SK-N-MC (cell line): ENCODE data around the gene MRPL43.

Experiments used
- DNase-seq: peaks from one replicate; pipeline ENCODE4 v3.0.0-alpha.2; 2011; ENCODE audit warnings: low read depth, low spot score
- H3K27ac ChIP-seq: fragments of 200-600 bp; sonication (generic); 2 replicates; pipeline ENCODE4 v1.5.1; 2016; ENCODE audit warnings: mixed run types
- H3K36me3 ChIP-seq: fragments of 200-600 bp; sonication (generic); 2 replicates; pipeline ENCODE4 v1.6.1; 2017; ENCODE audit warnings: antibody characterized with exemption, low read length, mixed read lengths; ENCODE audit not compliant: insufficient read depth
- H3K4me3 ChIP-seq: fragments of 200-600 bp; sonication (generic); 2 replicates; pipeline ENCODE4 v1.5.1; 2016
- H3K9ac ChIP-seq: fragments of 200-600 bp; sonication (generic); 2 replicates; pipeline ENCODE4 v1.8.0; 2017; ENCODE audit warnings: mixed run types, mixed read lengths; ENCODE audit not compliant: insufficient read length
- H3K9me3 ChIP-seq: fragments of 200-600 bp; sonication (generic); 2 replicates; pipeline ENCODE4 v1.6.1; 2017; ENCODE audit warnings: low read depth, mild to moderate bottlenecking, antibody characterized with exemption, low read length, moderate library complexity, mixed read lengths
- EZH2 ChIP-seq: fragments of 200-600 bp; sonication (generic); IDR thresholded peaks from one replicate; pipeline ENCODE4 v1.6.1; 2017; ENCODE audit warnings: antibody characterized with exemption
- FOXP2 ChIP-seq: optimal IDR thresholded peaks from 2 replicates; pipeline ENCODE3; 2011; ENCODE audit warnings: mild to moderate bottlenecking, moderate library complexity; ENCODE audit not compliant: insufficient read depth; ENCODE audit errors: extremely low read length, control extremely low read depth
- POLR2AphosphoS5 ChIP-seq: IDR thresholded peaks from 2 replicates; pipeline ENCODE4 v1.6.1; 2012; ENCODE audit warnings: mild to moderate bottlenecking, low read depth, low read length, borderline replicate concordance

Gene MRPL43

GRCh38 chr10:101031128-101031795 lies 44.0 kb upstream of the MRPL43 start, which contains the start of the genes PDZD7 and SFXN3:
TSS of gene PDZD7 (minus strand) at chr10:101031129. CDS start at chr10:101030219, 910 bp downstream.
TSS of gene SFXN3 (plus strand) at chr10:101031234. CDS start at chr10:101034695, 3,461 bp downstream.
- TF ChIP-seq EZH2 = no peak
- TF ChIP-seq POLR2AphosphoS5 = no peak
- no peak for TF ChIP-seq FOXP2

GRCh38 chr10:101030496-101031127 lies 43.3 kb upstream of the MRPL43 start:
- no peaks in the 10 kb centered on the region for H3K36me3 ChIP-seq
- H3K9me3 ChIP-seq = no peaks in the 10 kb centered on the region
- peak overlapping the region; percentile 75 for H3K4me3 ChIP-seq
- TF ChIP-seq POLR2AphosphoS5 = no peak
- TF ChIP-seq EZH2 = no peak
- TF ChIP-seq FOXP2 = no peak
- no peak overlapping the region for H3K9ac ChIP-seq
- H3K27ac ChIP-seq = no peak overlapping the region
- DNase-seq = no peak

More at GRCh38 chr10:101031128-101031795, 44.0 kb upstream of the MRPL43 start, which contains the start of the genes PDZD7 and SFXN3:
- Histone ChIP-seq H3K9me3 (no peaks in the 10 kb centered on the region), H3K27ac (no peak within 1 kb of the TSS), H3K4me3 (peak within 1 kb of the TSS; percentile 75), H3K36me3 (no peaks in the 10 kb centered on the region), H3K9ac (no peak within 1 kb of the TSS)
- DNase-seq = no peak

GRCh38 chr10:101029520-101030295 lies 42.4 kb upstream of the MRPL43 start:
- Histone ChIP-seq H3K4me3 (no peak overlapping the region), H3K27ac (no peak overlapping the region), H3K36me3 (no peaks in the 10 kb centered on the region), H3K9ac (no peak overlapping the region), H3K9me3 (no peaks in the 10 kb centered on the region)
- no peak for DNase-seq
- TF ChIP-seq EZH2 (no peak), POLR2AphosphoS5 (no peak), FOXP2 (no peak)

- DNase-seq = no peak
- H3K27ac ChIP-seq = no peak overlapping the region
- TF ChIP-seq EZH2 (no peak), FOXP2 (no peak), POLR2AphosphoS5 (no peak)
- no peak overlapping the region for H3K4me3 ChIP-seq
- no peak overlapping the region for H3K9ac ChIP-seq
- H3K9me3 ChIP-seq = no peaks in the 10 kb centered on the region
- H3K36me3 ChIP-seq = no peaks in the 10 kb centered on the region
Measured at GRCh38 chr10:101028446-101029337, 41.4 kb upstream of the MRPL43 start.

- Histone ChIP-seq H3K36me3 (no peaks in the 10 kb centered on the region), H3K27ac (no peak overlapping the region), H3K9ac (no peak overlapping the region), H3K4me3 (no peak overlapping the region), H3K9me3 (no peaks in the 10 kb centered on the region)
- TF ChIP-seq POLR2AphosphoS5 = no peak
- no peak for TF ChIP-seq FOXP2
- no peak for TF ChIP-seq EZH2
- no peak for DNase-seq
Measured at GRCh38 chr10:101027106-101027720, 39.9 kb upstream of the MRPL43 start.

- Histone ChIP-seq H3K27ac (no peak overlapping the region), H3K9me3 (no peaks in the 10 kb centered on the region)
- TF ChIP-seq FOXP2 (no peak), POLR2AphosphoS5 (no peak), EZH2 (no peak)
Measured at GRCh38 chr10:101022967-101023705, 35.8 kb upstream of the MRPL43 start.

GRCh38 chr10:101021692-101022251 lies 34.5 kb upstream of the MRPL43 start:
- no peaks in the 10 kb centered on the region for H3K36me3 ChIP-seq
- H3K9me3 ChIP-seq = no peaks in the 10 kb centered on the region
- no peak for TF ChIP-seq EZH2
- no peak for TF ChIP-seq FOXP2
- TF ChIP-seq POLR2AphosphoS5 = no peak
- H3K4me3 ChIP-seq = no peak overlapping the region
- DNase-seq = no peak
- H3K27ac ChIP-seq = no peak overlapping the region
- no peak overlapping the region for H3K9ac ChIP-seq

More at GRCh38 chr10:101022967-101023705, 35.8 kb upstream of the MRPL43 start:
- Histone ChIP-seq H3K9ac (no peak overlapping the region), H3K36me3 (no peaks in the 10 kb centered on the region), H3K4me3 (no peak overlapping the region)
- no peak for DNase-seq

GRCh38 chr10:101021239-101021638 lies 33.9 kb upstream of the MRPL43 start:
- Histone ChIP-seq H3K27ac (no peak overlapping the region), H3K9ac (no peak overlapping the region), H3K4me3 (no peak overlapping the region), H3K36me3 (no peaks in the 10 kb centered on the region), H3K9me3 (no peaks in the 10 kb centered on the region)
- TF ChIP-seq FOXP2 (no peak), EZH2 (no peak), POLR2AphosphoS5 (no peak)
- DNase-seq = no peak
